HepG2 (cell line): ENCODE results near the gene ARHGDIG. TPM values are rescaled to one million over a fixed set of nuclear protein-coding genes. Genes with fewer than 3 reads are reported as not detected.
A peak's percentile ranks its signal among the peaks of the same experiment; 100 is the strongest.

ENCODE experiments used
- HDAC1 ChIP-seq: sonication (generic); formaldehyde crosslinking; IDR thresholded peaks from 2 replicates; pipeline ENCODE4 v1.5.1; 2020; ENCODE audit warnings: mild to moderate bottlenecking, missing genetic modification reagents
- HOXA7 ChIP-seq: sonication (generic); formaldehyde crosslinking; IDR thresholded peaks from 2 replicates; pipeline ENCODE4 v1.8.1; 2022; ENCODE audit warnings: mild to moderate bottlenecking, missing genetic modification reagents, moderate library complexity
- KDM6A ChIP-seq: IDR thresholded peaks from 2 replicates; pipeline ENCODE4 v1.6.1; 2016; ENCODE audit warnings: low read depth
- NCOA5 ChIP-seq: sonication (generic); formaldehyde crosslinking; IDR thresholded peaks from 2 replicates; pipeline ENCODE4 v1.4.0; 2020; ENCODE audit warnings: missing genetic modification reagents
- PTBP1 ChIP-seq: fragments of 200-400 bp; formaldehyde crosslinking; IDR thresholded peaks from 2 replicates; pipeline ENCODE4 v1.6.1; 2018; ENCODE audit warnings: low read length, low read depth; ENCODE audit not compliant: poor library complexity, severe bottlenecking
- SMC3 ChIP-seq: IDR thresholded peaks from 2 replicates; pipeline ENCODE4 v1.6.1; 2011; ENCODE audit warnings: low read length, improper control_type of control experiment
- SRSF1 ChIP-seq: fragments of 200-400 bp; formaldehyde crosslinking; optimal IDR thresholded peaks from 2 replicates; pipeline ENCODE3; 2017; ENCODE audit warnings: mild to moderate bottlenecking, low read depth, low read length, moderate library complexity
- SSRP1 ChIP-seq: IDR thresholded peaks from 2 replicates; pipeline ENCODE4 v1.6.1; 2016; ENCODE audit warnings: control low read depth
- TP53 ChIP-seq: sonication (generic); formaldehyde crosslinking; conservative IDR thresholded peaks from 2 replicates; pipeline ENCODE4 v1.4.0; 2020; ENCODE audit warnings: missing genetic modification reagents
- ZFP36L2 ChIP-seq: sonication (generic); formaldehyde crosslinking; IDR thresholded peaks from 2 replicates; pipeline ENCODE4 v1.4.0; 2020; ENCODE audit warnings: missing genetic modification reagents
- ZFP41 ChIP-seq: sonication (generic); formaldehyde crosslinking; IDR thresholded peaks from 2 replicates; pipeline ENCODE4 v1.4.0; 2020; ENCODE audit warnings: mild to moderate bottlenecking, missing genetic modification reagents, borderline replicate concordance
- ZFX ChIP-seq: sonication (generic); formaldehyde crosslinking; IDR thresholded peaks from 2 replicates; pipeline ENCODE4 v1.4.0; 2020; ENCODE audit warnings: mild to moderate bottlenecking, low read depth, missing genetic modification reagents, moderate library complexity
- ZNF101 ChIP-seq: sonication (generic); formaldehyde crosslinking; IDR thresholded peaks from 2 replicates; pipeline ENCODE4 v1.4.0; 2020; ENCODE audit warnings: mild to moderate bottlenecking, low read depth, missing genetic modification reagents, borderline replicate concordance
- ZNF124 ChIP-seq: sonication (generic); formaldehyde crosslinking; IDR thresholded peaks from 2 replicates; pipeline ENCODE4 v1.4.0; 2020; ENCODE audit warnings: missing genetic modification reagents
- ZNF143 ChIP-seq: sonication (generic); formaldehyde crosslinking; IDR thresholded peaks from 2 replicates; pipeline ENCODE4 v1.4.0; 2020; ENCODE audit warnings: missing genetic modification reagents
- ZNF280D ChIP-seq: sonication (generic); formaldehyde crosslinking; IDR thresholded peaks from 2 replicates; pipeline ENCODE4 v1.5.1; 2020; ENCODE audit warnings: mild to moderate bottlenecking, missing genetic modification reagents
- ZNF282 ChIP-seq: fragments of 450-650 bp; IDR thresholded peaks from 2 replicates; pipeline ENCODE4 v1.6.1; 2018; ENCODE audit not compliant: partially characterized antibody
- ZNF414 ChIP-seq: sonication (generic); formaldehyde crosslinking; IDR thresholded peaks from 2 replicates; pipeline ENCODE4 v1.5.0; 2020; ENCODE audit warnings: missing genetic modification reagents
- ZNF512 ChIP-seq: sonication (generic); formaldehyde crosslinking; IDR thresholded peaks from 2 replicates; pipeline ENCODE4 v1.4.0; 2020; ENCODE audit warnings: mild to moderate bottlenecking, missing genetic modification reagents
- ZNF598 ChIP-seq: sonication (generic); formaldehyde crosslinking; IDR thresholded peaks from 2 replicates; pipeline ENCODE4 v1.5.1; 2020; ENCODE audit warnings: mild to moderate bottlenecking, missing genetic modification reagents, borderline replicate concordance
- ZNF772 ChIP-seq: sonication (generic); formaldehyde crosslinking; IDR thresholded peaks from 2 replicates; pipeline ENCODE4 v1.5.0; 2020; ENCODE audit warnings: mild to moderate bottlenecking, missing genetic modification reagents
- ZNF788 ChIP-seq: sonication (generic); formaldehyde crosslinking; IDR thresholded peaks from 2 replicates; pipeline ENCODE4 v1.5.0; 2020; ENCODE audit warnings: mild to moderate bottlenecking, missing genetic modification reagents, borderline replicate concordance
- polyA plus RNA-seq, 8 experiments: library from polyadenylated mRNA; depleted of rRNA in 3 of 8; stranded (reverse) in 7 of 8; unstranded in 1 of 8; fragments of >200 nt; fragmentation: Illumina TruSeq in 4 of 8; extraction: Trizol in 4 of 8; gene quantifications; 2 replicates each; pipeline versions ENCODE4 v1.2.1 to v1.2.3, GENCODE V29; 2011 to 2016; ENCODE audit warnings: low read depth in 4 of 8, missing spikeins in 1 of 8, mixed read lengths in 1 of 8; ENCODE audit not compliant: insufficient read depth in 1 of 8
- total RNA-seq, 5 experiments: library from RNA; depleted of rRNA; stranded (reverse); fragments of >200 nt; fragmentation: Illumina TruSeq; extraction: Trizol; gene quantifications; 2 replicates each; pipeline ENCODE4 v1.2.3, GENCODE V29; 2016; ENCODE audit warnings: low read depth in 1 of 5
- TF ChIP-seq, protein P1 (sequence below): sonication (generic); formaldehyde crosslinking; IDR thresholded peaks from 2 replicates; pipeline ENCODE4 v1.4.0; 2020; ENCODE audit warnings: missing genetic modification reagents

The ARHGDIG gene
- total and polyA plus RNA-seq, 2 of the 13 experiments (the other 11 are each of a cell fraction or from before 2014, with no cell fraction given) = 0.24 to 0.48 TPM

GRCh38 chr16:234468-235305 is 45.7 kb upstream of the ARHGDIG start, which contains the start of gene FAM234A (continued):
- no peak for TF ChIP-seq TP53 (CRISPR knock-in tag)
- TF ChIP-seq ZNF280D = peak; percentile 26; the same call in 1 of the 2 replicates
- TF ChIP-seq ZNF512 (CRISPR knock-in tag) = no peak
- TF ChIP-seq KDM6A (CRISPR knock-in tag) = no peak
- TF ChIP-seq ZNF143 (CRISPR knock-in tag) = peak; percentile 38; the same call in 1 of the 2 replicates
- TF ChIP-seq ZNF788 (CRISPR knock-in tag) = peak; percentile 56; the same call in 1 of the 2 replicates
- no peak for TF ChIP-seq PTBP1
- no peak for TF ChIP-seq NCOA5 (CRISPR knock-in tag)
- no peak for TF ChIP-seq ZFP36L2 (CRISPR knock-in tag)
- no peak for TF ChIP-seq SSRP1 (CRISPR knock-in tag)
- no peak for TF ChIP-seq SRSF1
- TF ChIP-seq ZNF598 (CRISPR knock-in tag) = no peak; the same call in 1 of the 2 replicates
- no peak for TF ChIP-seq ZFP41 (CRISPR knock-in tag)
- peak; percentile 89 for TF ChIP-seq ZFX (CRISPR knock-in tag)
- no peak for TF ChIP-seq SMC3
- no peak for TF ChIP-seq ZNF772 (CRISPR knock-in tag)
- no peak for TF ChIP-seq ZNF282
- TF ChIP-seq ZNF124 (CRISPR knock-in tag) = peak; percentile 58; the same call in 1 of the 2 replicates
- TF ChIP-seq, protein P1, sequence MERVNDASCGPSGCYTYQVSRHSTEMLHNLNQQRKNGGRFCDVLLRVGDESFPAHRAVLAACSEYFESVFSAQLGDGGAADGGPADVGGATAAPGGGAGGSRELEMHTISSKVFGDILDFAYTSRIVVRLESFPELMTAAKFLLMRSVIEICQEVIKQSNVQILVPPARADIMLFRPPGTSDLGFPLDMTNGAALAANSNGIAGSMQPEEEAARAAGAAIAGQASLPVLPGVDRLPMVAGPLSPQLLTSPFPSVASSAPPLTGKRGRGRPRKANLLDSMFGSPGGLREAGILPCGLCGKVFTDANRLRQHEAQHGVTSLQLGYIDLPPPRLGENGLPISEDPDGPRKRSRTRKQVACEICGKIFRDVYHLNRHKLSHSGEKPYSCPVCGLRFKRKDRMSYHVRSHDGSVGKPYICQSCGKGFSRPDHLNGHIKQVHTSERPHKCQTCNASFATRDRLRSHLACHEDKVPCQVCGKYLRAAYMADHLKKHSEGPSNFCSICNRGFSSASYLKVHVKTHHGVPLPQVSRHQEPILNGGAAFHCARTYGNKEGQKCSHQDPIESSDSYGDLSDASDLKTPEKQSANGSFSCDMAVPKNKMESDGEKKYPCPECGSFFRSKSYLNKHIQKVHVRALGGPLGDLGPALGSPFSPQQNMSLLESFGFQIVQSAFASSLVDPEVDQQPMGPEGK (CRISPR knock-in tag) = peak; percentile 78
- no peak for TF ChIP-seq ZNF101 (CRISPR knock-in tag)
- TF ChIP-seq HOXA7 = no peak
- peak; percentile 67; the same call in 1 of the 2 replicates for TF ChIP-seq ZNF414 (CRISPR knock-in tag)
- peak; percentile 82 for TF ChIP-seq HDAC1 (CRISPR knock-in tag)
